Karpas-422 (cell line): ENCODE results near the gene CASKIN2. TPM values are rescaled to one million over a fixed set of nuclear protein-coding genes. Genes with fewer than 3 reads are reported as not detected.
"Not testable (repeated sequence)": the region's sequence is repeated elsewhere in the genome, so short reads cannot be mapped to it uniquely, and the experiment has no call there.

Source experiments
- DNase-seq: peaks from one replicate; pipeline ENCODE4 v3.0.0-alpha.2; 2015
- H2AFZ ChIP-seq: fragments of 200-600 bp; sonication (generic); 2 replicates; pipeline ENCODE4 v1.6.1; 2014; ENCODE audit warnings: antibody characterized with exemption, low read length, mixed read lengths
- H3K27ac ChIP-seq: fragments of 200-600 bp; sonication (generic); 2 replicates; pipeline ENCODE4 v1.5.1; 2014; ENCODE audit warnings: mild to moderate bottlenecking, low read length, moderate library complexity
- H3K27me3 ChIP-seq: fragments of 200-600 bp; sonication (generic); 2 replicates; pipeline ENCODE4 v1.6.1; 2014; ENCODE audit warnings: low read length, mixed read lengths
- H3K36me3 ChIP-seq: fragments of 200-600 bp; sonication (generic); 2 replicates; pipeline ENCODE4 v1.6.1; 2014; ENCODE audit warnings: low read length, mixed read lengths; ENCODE audit not compliant: insufficient read depth
- H3K4me1 ChIP-seq: fragments of 200-600 bp; sonication (generic); 2 replicates; pipeline ENCODE4 v1.6.1; 2014; ENCODE audit warnings: mild to moderate bottlenecking, low read length, mixed read lengths
- H3K4me2 ChIP-seq: fragments of 200-600 bp; sonication (generic); 2 replicates; pipeline ENCODE4 v1.6.1; 2014; ENCODE audit warnings: low read length, low read depth, mild to moderate bottlenecking; ENCODE audit not compliant: poor library complexity, severe bottlenecking
- H3K4me3 ChIP-seq: fragments of 200-600 bp; sonication (generic); 2 replicates; pipeline ENCODE4 v1.5.1; 2014; ENCODE audit warnings: mild to moderate bottlenecking, antibody characterized with exemption, low read length, mixed read lengths
- H3K79me2 ChIP-seq: fragments of 200-600 bp; sonication (generic); 2 replicates; pipeline ENCODE4 v1.6.1; 2014; ENCODE audit warnings: mild to moderate bottlenecking, low read length, mixed read lengths
- H3K9ac ChIP-seq: fragments of 200-600 bp; sonication (generic); 2 replicates; pipeline ENCODE4 v1.6.0; 2014; ENCODE audit warnings: low read length
- H3K9me2 ChIP-seq: fragments of 200-600 bp; sonication (generic), shearing (Covaris generic); replicated peaks from 2 replicates; pipeline ENCODE4 v1.6.0; 2014; ENCODE audit warnings: mild to moderate bottlenecking, low read length, moderate library complexity; ENCODE audit not compliant: insufficient read depth
- H3K9me3 ChIP-seq: fragments of 300-700, 200-600 bp; sonication (generic); 2 replicates; pipeline ENCODE4 v1.6.1; 2014; ENCODE audit warnings: low read length, mixed read lengths
- H4K20me1 ChIP-seq: fragments of 200-600 bp; sonication (generic); 2 replicates; pipeline ENCODE4 v1.6.1; 2014; ENCODE audit warnings: mild to moderate bottlenecking, antibody characterized with exemption, low read length, low read depth; ENCODE audit not compliant: insufficient read depth
- total RNA-seq: library from RNA; depleted of rRNA; stranded (reverse); fragments of >200 nt; shearing (Covaris generic); gene quantifications from 2 replicates; pipeline ENCODE4 v1.2.3, GENCODE V29; 2014; ENCODE audit warnings: low replicate concordance

CASKIN2 gene
- total RNA-seq, 1 experiment from 2014 or later, result not detected

- Histone ChIP-seq H3K79me2 (peaks cover 13% of the 10 kb centered on the region), H4K20me1 (peaks cover 15% of the 10 kb centered on the region; the same call in 1 of the 2 replicates), H3K4me1 (peaks cover 33% of the 10 kb centered on the region)
- not testable (repeated sequence) for H3K27me3 ChIP-seq, H3K4me3 ChIP-seq, H3K9me3 ChIP-seq, H3K36me3 ChIP-seq, H2AFZ ChIP-seq, H3K4me2 ChIP-seq, H3K27ac ChIP-seq, H3K9ac ChIP-seq, H3K9me2 ChIP-seq, DNase-seq
Measured at GRCh38 chr17:75520413-75520812, 5.1 kb upstream of the CASKIN2 start.

- peaks cover 25% of the 10 kb centered on the region for H3K4me1 ChIP-seq
- no peak overlapping the region for H3K9ac ChIP-seq
- H2AFZ ChIP-seq, result no peak overlapping the region
- H3K27me3 ChIP-seq, result no peaks in the 10 kb centered on the region
- no peak for DNase-seq
- peaks cover 13% of the 10 kb centered on the region for H3K79me2 ChIP-seq
- no peak overlapping the region for H3K4me2 ChIP-seq
- no peaks in the 10 kb centered on the region for H3K9me3 ChIP-seq
- no peak overlapping the region for H3K4me3 ChIP-seq
- H4K20me1 ChIP-seq, result peaks cover 9% of the 10 kb centered on the region; the same call in 1 of the 2 replicates
- H3K9me2 ChIP-seq, result no peaks in the 10 kb centered on the region
- H3K36me3 ChIP-seq, result no peaks in the 10 kb centered on the region
- no peak overlapping the region for H3K27ac ChIP-seq
Measured at GRCh38 chr17:75518983-75519537, 3.7 kb upstream of the CASKIN2 start.

- H3K9me2 ChIP-seq, result no peaks in the 10 kb centered on the region
- peak overlapping the region; percentile 77 for H3K9ac ChIP-seq
- peaks cover 25% of the 10 kb centered on the region for H3K4me1 ChIP-seq
- peak; percentile 63 for DNase-seq
- H3K9me3 ChIP-seq, result no peaks in the 10 kb centered on the region
- no peaks in the 10 kb centered on the region for H3K36me3 ChIP-seq
- peak overlapping the region; percentile 78; the same call in 1 of the 2 replicates for H3K4me3 ChIP-seq
- no peaks in the 10 kb centered on the region for H3K27me3 ChIP-seq
- H3K79me2 ChIP-seq, result peaks cover 13% of the 10 kb centered on the region
- H3K27ac ChIP-seq, result peak overlapping the region; percentile 42; the same call in 1 of the 2 replicates
- H2AFZ ChIP-seq, result no peak overlapping the region
- H3K4me2 ChIP-seq, result peak overlapping the region; percentile 83
- peaks cover 9% of the 10 kb centered on the region; the same call in 1 of the 2 replicates for H4K20me1 ChIP-seq
Measured at GRCh38 chr17:75518201-75518600, 2.9 kb upstream of the CASKIN2 start.

GRCh38 chr17:75517297-75517865 is 2.0 kb upstream of the CASKIN2 start:
- no peak overlapping the region for H2AFZ ChIP-seq
- no peaks in the 10 kb centered on the region for H3K9me3 ChIP-seq

GRCh38 chr17:75516619-75517296 is 1.4 kb upstream of the CASKIN2 start:
- peak overlapping the region; percentile 60; the same call in 1 of the 2 replicates for H2AFZ ChIP-seq
- no peak overlapping the region for H3K27ac ChIP-seq
- H3K27me3 ChIP-seq, result no peaks in the 10 kb centered on the region
- H4K20me1 ChIP-seq, result peaks cover 9% of the 10 kb centered on the region; the same call in 1 of the 2 replicates
- H3K9ac ChIP-seq, result peak overlapping the region; percentile 77
- H3K9me2 ChIP-seq, result no peaks in the 10 kb centered on the region
- H3K4me1 ChIP-seq, result peaks cover 25% of the 10 kb centered on the region
- H3K9me3 ChIP-seq, result no peaks in the 10 kb centered on the region
- H3K4me2 ChIP-seq, result peak overlapping the region; percentile 83
- H3K4me3 ChIP-seq, result peak overlapping the region; percentile 78
- H3K36me3 ChIP-seq, result no peaks in the 10 kb centered on the region
- peak; percentile 70 for DNase-seq
- peaks cover 13% of the 10 kb centered on the region for H3K79me2 ChIP-seq

More at GRCh38 chr17:75517297-75517865, 2.0 kb upstream of the CASKIN2 start:
- Histone ChIP-seq H3K79me2 (peaks cover 13% of the 10 kb centered on the region), H3K27ac (no peak overlapping the region), H3K9ac (peak overlapping the region; percentile 77), H3K4me3 (peak overlapping the region; percentile 78), H3K9me2 (no peaks in the 10 kb centered on the region), H3K36me3 (no peaks in the 10 kb centered on the region), H3K4me1 (peaks cover 25% of the 10 kb centered on the region), H3K27me3 (no peaks in the 10 kb centered on the region), H3K4me2 (peak overlapping the region; percentile 83), H4K20me1 (peaks cover 9% of the 10 kb centered on the region; the same call in 1 of the 2 replicates)
- DNase-seq, result peak; percentile 68

GRCh38 chr17:75516255-75516618 is 900 bp upstream of the CASKIN2 start, which contains the start of gene TSEN54:
TSEN54 (plus strand) TSS chr17:75516528; CDS start chr17:75516561, 33 bp downstream.
- Histone ChIP-seq H3K4me3 (peak within 1 kb of the TSS; percentile 78), H3K36me3 (no peaks in the 10 kb centered on the region), H4K20me1 (peaks cover 9% of the 10 kb centered on the region; the same call in 1 of the 2 replicates), H2AFZ (peak within 1 kb of the TSS; percentile 99), H3K4me2 (peak within 1 kb of the TSS; percentile 98), H3K27me3 (no peaks in the 10 kb centered on the region), H3K27ac (no peak within 1 kb of the TSS), H3K9me3 (no peaks in the 10 kb centered on the region), H3K9me2 (no peaks in the 10 kb centered on the region), H3K4me1 (peaks cover 25% of the 10 kb centered on the region), H3K9ac (peak within 1 kb of the TSS; percentile 77), H3K79me2 (peaks cover 13% of the 10 kb centered on the region)
- peak; percentile 97 for DNase-seq

GRCh38 chr17:75514919-75515495 is 330 bp downstream of the CASKIN2 start:
- DNase-seq, result no peak
- H3K4me3 ChIP-seq, result peak overlapping the region; percentile 73; the same call in 1 of the 2 replicates

More at GRCh38 chr17:75514919-75515495, 330 bp downstream of the CASKIN2 start:
- Histone ChIP-seq H3K9me2 (no peaks in the 10 kb centered on the region), H3K27ac (no peak overlapping the region), H3K9ac (no peak overlapping the region), H3K27me3 (no peaks in the 10 kb centered on the region), H3K79me2 (peaks cover 13% of the 10 kb centered on the region), H4K20me1 (peaks cover 9% of the 10 kb centered on the region; the same call in 1 of the 2 replicates), H3K4me2 (peak overlapping the region; percentile 98), H3K36me3 (no peaks in the 10 kb centered on the region), H2AFZ (no peak overlapping the region), H3K4me1 (peaks cover 25% of the 10 kb centered on the region), H3K9me3 (no peaks in the 10 kb centered on the region)
